ENCODE results near the gene B4GALT5.

The B4GALT5 gene

GRCh38 chr20:49607568-49607967, 106.1 kb downstream of the B4GALT5 start:
- no peak for DNase-seq (ENCODE audit: low read depth)
- no peak for TF ChIP-seq CTCF (conservative IDR thresholded peaks at IDR 0.05; ENCODE audit: low read depth, low read length)
- H3K4me3 ChIP-seq (ENCODE audit: low read depth, low read length), result no peak overlapping the region

- H3K4me3 ChIP-seq (ENCODE audit: low read depth, low read length), result no peak overlapping the region
- peak; percentile 84 for TF ChIP-seq CTCF (conservative IDR thresholded peaks at IDR 0.05; ENCODE audit: low read depth, low read length)
- DNase-seq (ENCODE audit: low read depth), result peak; percentile 86
These were observed 110.5 kb downstream of the B4GALT5 start for GRCh38 chr20:49603209-49603627.

- DNase-seq (ENCODE audit: low read depth), result no peak
- H3K4me3 ChIP-seq (ENCODE audit: low read depth, low read length), result no peak overlapping the region
- no peak for TF ChIP-seq CTCF (conservative IDR thresholded peaks at IDR 0.05; ENCODE audit: low read depth, low read length)
These were observed 111.1 kb downstream of the B4GALT5 start for GRCh38 chr20:49602345-49603208.

- TF ChIP-seq CTCF (conservative IDR thresholded peaks at IDR 0.05; ENCODE audit: low read depth, low read length), result no peak
- DNase-seq (ENCODE audit: low read depth), result no peak
- H3K4me3 ChIP-seq (ENCODE audit: low read depth, low read length), result no peak overlapping the region
These were observed 112.3 kb downstream of the B4GALT5 start for GRCh38 chr20:49601153-49601924.

- no peak for DNase-seq (ENCODE audit: low read depth)
- H3K4me3 ChIP-seq (ENCODE audit: low read depth, low read length), result no peak overlapping the region
- no peak for TF ChIP-seq CTCF (conservative IDR thresholded peaks at IDR 0.05; ENCODE audit: low read depth, low read length)
These were observed 113.9 kb downstream of the B4GALT5 start for GRCh38 chr20:49599746-49600113.

- H3K4me3 ChIP-seq (ENCODE audit: low read depth, low read length), result no peak overlapping the region
- no peak for DNase-seq (ENCODE audit: low read depth)
- no peak for TF ChIP-seq CTCF (conservative IDR thresholded peaks at IDR 0.05; ENCODE audit: low read depth, low read length)
These were observed 115.8 kb downstream of the B4GALT5 start for GRCh38 chr20:49597825-49598395.

Measured in choroid plexus epithelial cell (primary cell).